Urothelium cell line (cell line): Measurements from ENCODE around the gene PARD3.
A peak's percentile ranks its signal among the peaks of the same experiment; 100 is the strongest.

Experiments used
- DNase-seq: peaks from one replicate; pipeline ENCODE4 v3.0.0; 2011; ENCODE audit warnings: low spot score, mixed read lengths
- FAIRE-seq: peaks from 2 replicates; lab custom pipeline; 2011; peaks lifted over from hg19 to GRCh38; lab: Jason Lieb, UNC

Gene PARD3

DNA sequence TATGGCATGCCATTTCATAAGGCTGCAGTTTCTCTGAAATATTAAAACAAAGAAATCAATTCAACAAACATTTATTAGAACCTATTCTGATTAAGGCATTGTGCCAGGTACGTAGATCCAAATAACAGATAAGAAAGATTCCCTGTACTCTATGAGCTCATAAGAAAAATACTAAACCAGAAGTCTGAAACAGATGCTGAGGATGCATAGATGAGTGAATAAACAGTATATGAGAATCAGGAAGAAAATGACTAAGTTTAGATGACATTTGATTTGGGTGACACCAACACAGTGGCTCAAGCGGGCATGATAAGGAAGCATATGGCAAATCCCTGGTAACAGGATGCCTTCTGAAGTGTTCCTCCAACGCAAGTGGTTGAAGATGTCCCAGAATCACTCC lies 477.2 kb downstream of the PARD3 start:
- FAIRE-seq, result no peak
- no peak for DNase-seq

DNA sequence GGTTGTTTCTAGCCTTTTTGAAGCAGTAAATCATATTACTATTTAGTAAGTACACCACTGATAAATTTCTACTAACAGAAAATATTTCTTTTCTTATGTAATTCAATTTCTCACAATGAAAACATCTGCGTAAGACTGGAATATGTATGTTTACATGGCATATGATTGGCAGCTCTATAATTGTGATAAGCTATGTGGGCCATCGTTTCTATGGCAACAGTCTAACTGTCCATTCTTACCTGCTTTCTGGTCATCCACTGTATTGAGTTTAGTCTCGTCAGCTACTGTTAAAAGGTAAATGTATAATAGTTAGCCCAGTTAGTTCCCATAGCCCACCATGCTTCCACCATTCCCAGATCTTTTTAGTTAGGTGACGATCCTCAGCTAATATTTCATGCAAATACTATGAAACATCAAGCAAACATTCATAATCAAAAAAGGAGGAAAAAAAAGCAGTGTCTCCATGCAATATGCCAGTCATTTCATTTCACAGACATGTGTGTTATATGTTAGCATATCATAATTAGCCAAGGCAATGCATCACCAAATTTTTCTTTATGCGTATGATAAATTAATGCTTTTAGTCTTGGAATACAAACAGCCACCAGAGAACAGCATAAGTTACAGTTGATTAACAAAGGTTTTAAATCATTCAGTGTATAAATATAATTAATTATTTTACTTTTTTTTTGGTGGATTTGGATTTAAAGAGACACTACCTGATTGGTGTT lies 479.0 kb downstream of the PARD3 start:
- DNase-seq, result no peak
- FAIRE-seq, result no peak

DNA sequence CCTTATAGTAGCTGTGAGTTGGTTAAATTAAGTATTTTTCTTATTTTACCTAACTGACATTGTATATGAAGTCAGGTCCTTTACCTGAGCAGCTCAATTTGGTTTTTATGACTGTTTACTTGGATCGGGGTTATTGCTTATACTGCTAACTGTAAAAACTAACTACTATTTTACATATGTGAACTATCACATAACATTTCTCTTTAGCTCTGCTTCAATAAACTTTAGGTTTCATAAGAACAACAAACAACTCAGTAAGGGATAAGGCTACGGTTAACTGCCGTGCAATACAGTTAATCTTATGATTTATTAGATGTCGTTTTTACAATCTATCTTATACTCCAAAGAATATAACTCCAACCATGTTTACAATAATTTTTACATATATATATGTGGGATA lies 480.2 kb downstream of the PARD3 start:
- no peak for FAIRE-seq
- DNase-seq, result no peak

DNA sequence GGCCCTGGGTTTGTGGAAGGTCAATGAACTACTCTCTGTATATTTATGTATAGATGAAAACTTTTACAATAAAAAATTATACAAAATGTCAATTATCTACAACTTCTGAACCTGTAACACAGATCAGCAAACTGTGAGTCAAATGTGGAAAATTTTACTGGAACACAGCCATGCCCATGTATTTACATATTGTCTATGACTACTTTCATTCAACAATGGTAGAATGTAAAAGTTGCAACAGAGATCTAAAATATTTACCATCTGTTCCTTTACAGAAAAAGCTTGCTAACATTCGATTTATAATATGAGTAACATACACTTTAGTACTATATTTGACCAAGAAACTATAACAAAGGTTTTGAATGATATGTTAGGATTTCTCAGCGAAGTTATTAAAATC lies 481.6 kb downstream of the PARD3 start:
- DNase-seq, result no peak

DNA sequence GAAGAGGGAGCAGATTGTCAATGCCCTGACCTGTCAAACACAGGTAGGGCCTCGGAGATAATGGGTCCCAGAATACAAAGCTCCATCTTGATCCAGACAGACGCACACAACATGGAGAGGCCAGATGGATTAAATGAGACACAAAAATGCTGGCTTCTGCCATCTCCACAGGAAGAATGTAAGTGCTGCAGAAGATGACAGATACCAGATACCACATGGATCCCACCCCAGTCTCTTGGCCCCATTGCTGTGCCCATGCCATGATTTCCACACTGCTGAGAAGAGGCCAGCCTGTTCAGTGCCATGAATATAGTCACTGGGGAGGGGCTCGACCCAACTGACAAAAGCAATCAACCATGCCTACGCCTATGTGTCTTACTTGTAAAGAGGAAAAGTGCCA lies 487.9 kb downstream of the PARD3 start:
- FAIRE-seq, result no peak
- DNase-seq, result no peak

More for the DNA sequence above, 481.6 kb downstream of the PARD3 start:
- FAIRE-seq, result no peak

DNA sequence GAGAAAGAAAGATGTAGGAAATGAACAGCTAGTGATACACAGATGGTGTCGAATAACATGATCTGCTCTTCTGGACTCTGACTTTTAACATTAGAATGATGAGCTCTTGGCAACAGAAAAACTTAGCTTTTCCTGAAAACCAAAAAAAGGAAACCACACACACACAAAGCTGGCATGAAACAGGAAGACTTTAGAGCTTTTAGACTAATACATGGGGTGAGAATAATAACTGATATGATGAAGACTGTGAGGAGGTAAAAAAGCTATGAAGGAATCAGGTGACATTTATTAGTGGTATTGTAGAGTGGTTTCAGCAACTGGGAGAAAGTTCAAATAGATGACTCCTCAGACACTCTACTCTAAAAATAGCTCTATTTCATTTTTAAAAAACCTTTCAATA lies 491.9 kb downstream of the PARD3 start:
- DNase-seq (no peak), FAIRE-seq (no peak)

DNA sequence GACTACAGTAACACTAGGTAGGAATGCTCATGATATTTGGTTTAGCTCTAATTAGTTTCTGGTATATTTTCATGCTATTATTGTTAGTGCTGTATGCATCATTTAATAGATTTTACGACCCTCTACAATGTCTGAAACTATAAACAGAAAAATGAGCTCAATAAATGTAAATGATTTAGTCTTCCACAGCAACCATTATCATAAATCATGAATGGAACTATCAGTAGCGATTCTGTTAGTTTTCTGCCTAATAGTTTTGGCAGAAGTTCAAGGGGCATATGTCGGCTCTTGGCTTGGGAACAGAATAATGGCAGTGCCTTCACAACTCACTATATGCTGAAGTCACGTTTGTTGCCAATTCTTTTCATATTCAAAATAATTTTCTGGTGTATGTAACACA lies 494.8 kb downstream of the PARD3 start:
- DNase-seq, result no peak

DNA sequence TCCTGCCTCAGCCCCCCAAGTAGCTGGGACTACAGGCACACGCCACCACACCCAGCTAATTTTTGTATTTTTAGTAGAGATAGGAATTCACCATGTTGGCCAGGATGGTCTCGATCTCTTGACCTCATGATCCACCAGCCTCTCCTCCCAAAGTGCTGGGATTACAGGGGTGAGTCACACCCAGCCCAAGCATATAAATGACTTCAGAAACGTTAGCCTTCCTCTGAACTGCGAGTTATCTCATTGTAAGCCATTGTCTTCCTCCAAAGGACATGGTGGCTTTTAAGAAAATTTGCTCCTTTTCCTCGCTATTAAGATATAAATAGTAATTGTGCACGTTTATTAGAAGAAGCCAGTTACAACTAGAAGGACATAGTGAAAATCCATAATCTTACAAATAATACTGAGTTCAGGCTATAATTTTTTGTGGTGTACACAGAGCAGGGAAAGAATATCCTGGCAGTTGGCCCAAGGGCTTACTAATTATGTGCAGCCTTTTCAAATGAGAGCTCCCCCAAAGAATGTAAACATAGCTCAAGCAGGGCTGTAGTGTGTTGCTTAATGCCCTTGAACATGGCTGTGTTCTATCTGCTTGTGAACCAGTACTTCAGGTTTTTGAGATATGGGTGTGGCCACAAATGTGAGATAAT lies 495.8 kb downstream of the PARD3 start:
- no peak for FAIRE-seq
- no peak for DNase-seq

More for the DNA sequence above, 494.8 kb downstream of the PARD3 start:
- FAIRE-seq, result no peak

DNA sequence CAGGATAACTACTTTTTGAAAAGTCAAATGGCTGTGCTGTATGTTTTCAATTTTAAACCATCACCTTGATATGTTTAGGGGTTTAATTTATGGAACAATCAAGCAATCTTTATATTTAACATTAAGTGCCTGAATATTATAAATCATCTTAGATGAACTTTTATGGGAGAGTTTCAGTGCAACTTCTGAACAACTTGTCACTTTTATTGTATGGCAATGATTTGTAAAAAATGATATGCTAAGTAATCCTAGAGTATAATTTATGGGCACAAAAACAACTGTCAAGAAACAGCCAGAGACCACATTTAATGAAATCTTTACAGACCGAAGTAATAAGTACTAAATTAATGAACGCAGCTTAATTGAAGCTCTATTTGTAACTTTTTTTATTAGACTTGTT lies 498.9 kb downstream of the PARD3 start:
- FAIRE-seq (no peak), DNase-seq (no peak)

DNA sequence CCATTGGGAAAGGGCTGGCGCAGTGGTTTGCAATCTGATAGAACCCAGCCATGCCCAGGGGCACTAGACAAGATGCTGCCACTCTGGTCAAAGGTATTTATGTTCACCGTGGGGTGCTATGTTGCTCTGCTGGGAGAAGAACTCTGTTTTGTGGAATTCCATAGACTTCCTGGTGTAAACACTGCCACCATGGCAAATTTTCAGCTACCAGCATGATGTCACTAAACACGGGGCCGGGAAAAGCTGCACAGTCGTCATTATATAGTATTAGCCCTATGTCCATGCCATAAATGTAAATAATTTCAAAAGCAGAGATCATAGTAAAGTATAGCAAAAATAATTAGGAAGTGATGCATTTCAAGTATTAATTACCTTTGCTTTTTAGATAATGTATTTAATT lies 500.6 kb downstream of the PARD3 start:
- FAIRE-seq (no peak), DNase-seq (no peak)

DNA sequence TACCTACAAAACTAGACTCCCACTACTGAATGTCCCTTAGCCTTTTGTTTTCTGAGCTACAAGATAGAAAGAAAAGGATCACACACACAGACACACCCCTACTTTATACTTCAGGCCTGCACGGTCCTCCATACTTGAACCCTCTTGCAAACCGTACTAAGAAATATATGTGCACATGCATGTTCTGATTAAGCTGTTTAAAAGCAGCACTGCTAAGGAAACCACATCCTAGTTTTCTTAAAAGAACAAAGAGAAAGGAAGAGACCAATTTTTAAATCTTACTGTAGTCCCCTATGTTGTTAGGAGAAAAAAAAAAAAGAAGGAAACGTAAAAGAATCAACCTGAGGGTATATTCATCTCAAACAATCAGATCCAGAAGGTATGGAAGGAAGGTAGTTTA lies 501.2 kb downstream of the PARD3 start:
- no peak for DNase-seq
- FAIRE-seq, result no peak

DNA sequence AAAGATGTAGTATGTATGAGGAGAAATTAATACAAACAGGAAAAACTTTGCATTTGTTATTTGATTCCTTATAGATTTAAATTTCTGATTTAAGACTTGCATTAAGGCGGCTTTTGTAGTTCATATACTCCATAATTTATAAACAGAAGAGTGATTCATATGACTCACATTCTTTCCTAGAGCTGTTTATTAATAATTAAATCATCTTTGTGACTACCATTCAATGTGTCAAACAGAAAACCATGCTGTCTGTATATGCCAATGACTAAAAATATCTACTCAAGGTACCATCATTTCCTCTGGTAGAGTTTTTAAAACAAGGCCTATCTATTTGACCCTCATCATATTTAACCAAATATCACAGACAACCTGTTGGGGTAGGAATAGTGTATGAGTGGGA lies 501.7 kb downstream of the PARD3 start:
- DNase-seq (no peak), FAIRE-seq (no peak)

DNA sequence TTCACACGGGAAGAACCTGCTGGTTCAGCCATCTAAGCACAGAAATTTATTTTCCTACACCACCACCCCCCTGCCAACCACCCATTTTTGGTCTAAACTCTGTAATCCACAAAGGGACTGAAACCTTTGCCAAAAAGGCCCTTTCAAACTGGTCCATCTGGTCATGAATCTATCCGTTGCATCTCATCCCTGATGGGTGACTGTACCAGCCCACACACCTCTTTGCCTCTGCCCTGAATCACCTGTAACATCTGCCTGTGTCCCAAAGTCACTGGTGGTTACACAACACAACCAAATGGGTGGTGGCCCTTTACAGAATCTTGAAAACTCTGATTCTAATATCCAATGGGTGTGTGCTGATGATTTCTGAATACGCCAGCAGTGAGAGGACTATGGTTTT lies 503.4 kb downstream of the PARD3 start:
- DNase-seq (no peak), FAIRE-seq (no peak)

DNA sequence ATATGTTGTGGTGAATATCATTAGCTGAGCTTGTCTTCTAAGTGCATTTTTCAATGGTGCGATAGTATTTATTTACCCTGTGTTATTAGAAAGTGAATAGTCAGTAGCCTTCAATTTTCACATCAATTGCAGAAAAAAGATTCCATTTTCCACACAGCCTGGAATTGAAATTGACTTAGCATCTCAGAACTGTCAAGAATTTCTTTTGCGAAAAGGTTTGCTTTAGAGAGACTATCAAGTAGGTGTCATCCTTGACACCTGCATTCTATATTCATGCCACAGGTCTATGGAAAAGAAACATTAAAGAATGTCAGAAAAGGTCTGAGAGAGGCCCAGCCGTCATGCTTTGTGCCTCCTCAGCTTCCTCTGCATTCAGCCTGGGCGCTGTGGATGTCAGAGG lies 504.9 kb downstream of the PARD3 start:
- no peak for FAIRE-seq
- DNase-seq, result no peak

DNA sequence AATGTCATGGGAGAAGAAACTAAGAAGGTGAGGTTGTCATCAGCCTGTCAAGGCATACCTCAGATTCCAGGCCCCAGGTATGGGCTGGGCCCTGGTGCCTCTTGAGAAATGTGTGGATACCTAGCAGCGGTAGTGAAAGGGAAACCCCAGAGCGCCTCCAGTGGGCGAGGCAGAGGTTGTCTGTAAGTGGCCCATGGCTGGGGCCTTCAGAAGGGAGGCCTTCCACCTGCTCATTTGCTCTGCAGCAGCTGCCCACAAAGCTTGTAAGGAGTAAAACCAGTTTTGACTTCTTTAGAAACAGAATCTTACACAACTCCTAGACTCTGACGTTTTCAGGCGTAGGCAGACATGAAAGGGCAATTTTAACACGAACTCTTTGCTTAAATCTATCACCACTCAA lies 509.9 kb downstream of the PARD3 start:
- FAIRE-seq, result no peak

DNA sequence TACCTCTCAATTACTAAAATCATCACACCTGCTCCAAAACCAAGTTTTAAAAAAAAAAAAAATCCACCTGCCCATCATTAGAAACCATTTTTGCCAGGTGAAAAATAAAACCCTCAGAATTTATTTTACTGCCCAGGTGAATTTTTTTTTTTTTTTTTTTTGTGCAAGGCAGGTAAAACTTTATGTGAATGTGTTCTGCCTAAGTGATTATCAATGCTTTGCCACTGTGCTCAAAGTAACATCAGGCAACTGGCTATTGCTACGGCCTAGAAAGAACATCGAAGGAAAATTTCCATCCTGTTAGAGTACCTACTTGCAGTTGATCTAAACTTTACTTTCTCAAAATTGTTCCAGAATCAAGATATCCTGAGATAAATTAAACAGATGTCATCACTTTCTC lies 512.1 kb downstream of the PARD3 start:
- DNase-seq (no peak), FAIRE-seq (no peak)

More for the DNA sequence above, 509.9 kb downstream of the PARD3 start:
- no peak for DNase-seq

DNA sequence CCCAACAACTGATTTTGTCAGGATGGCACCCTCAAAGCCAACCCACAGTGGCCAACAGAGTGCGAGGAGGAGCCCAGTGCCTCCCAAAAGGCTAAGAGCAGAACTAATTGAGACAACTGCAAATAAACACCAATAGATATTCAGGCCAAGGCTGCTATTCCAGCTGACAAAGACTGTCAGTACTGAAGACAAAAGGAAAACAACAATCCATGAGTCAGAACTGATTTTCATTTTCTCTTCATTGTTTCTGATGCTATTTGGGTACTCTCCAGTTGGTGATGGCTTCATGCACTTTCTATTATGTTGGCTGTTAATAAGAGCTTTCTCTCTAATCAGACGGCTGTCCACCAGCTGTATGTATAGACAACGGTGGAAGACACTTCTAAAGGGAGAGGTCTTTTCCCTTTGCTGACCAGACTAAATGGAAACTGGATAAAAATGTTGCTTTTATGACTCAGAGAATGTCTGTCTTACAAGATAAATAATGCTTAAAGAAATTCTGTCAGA lies 515.9 kb downstream of the PARD3 start:
- peak; percentile 5 for FAIRE-seq
- DNase-seq, result no peak

DNA sequence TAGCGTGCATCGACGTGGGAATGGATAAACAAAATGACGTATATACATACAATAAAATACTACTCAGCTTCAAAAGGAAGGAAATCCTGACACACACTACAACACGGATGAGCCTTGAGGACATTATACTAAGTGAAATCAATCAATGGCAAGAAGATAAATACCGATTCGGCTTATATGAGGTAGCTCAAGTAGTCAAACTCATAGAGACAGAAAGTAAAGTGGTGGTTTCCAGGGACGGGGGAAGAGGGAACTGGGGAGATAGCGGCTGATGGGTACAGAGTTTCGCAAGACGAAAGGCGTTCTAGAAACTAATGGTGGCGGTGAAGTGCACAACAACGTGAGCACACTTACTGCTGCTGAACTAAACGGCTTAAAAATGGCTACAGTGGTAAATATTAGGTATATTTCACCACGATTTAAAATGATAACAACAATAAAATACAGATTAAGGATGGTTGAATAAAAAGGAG lies 516.7 kb downstream of the PARD3 start:
- FAIRE-seq, result no peak
- DNase-seq, result no peak

DNA sequence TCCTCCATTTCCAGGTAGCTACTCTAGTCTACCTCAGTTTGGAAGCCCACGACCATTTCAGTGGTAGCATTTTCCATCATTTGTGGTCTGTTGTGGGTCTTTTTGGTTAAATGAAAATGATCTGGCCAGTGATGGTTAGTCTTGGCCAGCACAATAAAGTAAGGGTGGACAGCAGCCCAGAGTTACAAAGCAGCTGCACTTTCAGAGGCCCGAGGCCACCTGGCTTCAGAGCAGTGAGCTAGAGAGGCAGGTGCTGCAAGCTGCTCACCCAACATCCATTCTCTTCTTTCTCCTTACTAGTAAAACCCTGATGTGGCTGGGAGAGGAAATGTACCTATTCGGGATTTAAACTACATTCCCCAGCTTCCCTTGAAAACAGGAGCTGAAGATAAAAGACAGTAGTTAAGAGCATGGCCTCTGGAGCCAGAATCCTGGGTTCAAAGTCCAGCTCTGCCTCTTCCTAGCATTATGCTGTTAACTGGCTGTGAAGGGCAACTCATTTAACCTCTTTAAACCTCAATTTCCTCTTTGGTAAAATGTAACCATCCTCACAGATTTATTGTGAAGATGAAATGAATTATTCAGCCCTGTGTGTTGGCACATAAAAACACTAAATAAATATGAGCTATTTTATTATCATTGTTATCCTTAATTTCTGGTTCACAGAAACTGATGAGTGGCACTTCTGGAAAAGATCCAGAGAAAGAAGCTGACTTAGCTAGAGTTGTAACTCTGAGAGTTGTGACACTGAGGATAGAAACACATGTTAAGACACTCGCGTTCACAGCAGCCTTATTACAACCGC lies 517.4 kb downstream of the PARD3 start:
- no peak for DNase-seq
- no peak for FAIRE-seq

DNA sequence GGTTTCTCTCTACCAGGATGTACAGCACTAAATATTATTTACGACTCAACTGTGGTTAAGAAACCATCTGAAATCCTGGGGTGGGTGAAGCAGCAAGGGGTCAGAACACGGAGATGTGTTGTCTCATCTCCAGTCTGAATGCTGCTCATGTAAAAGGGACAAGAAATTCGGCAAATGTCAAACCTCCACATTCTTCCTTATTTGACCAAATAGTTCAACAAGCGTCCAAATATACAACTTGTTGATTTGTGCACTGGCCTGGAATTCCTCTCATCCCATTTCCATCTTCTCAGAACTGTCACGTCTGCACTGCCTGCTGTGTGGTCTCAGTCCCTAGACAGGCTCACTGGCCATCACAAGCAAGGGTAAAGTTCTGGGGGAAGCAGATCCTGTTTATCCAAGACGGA lies 520.0 kb downstream of the PARD3 start:
- peak; percentile 14 for DNase-seq
- FAIRE-seq, result no peak

DNA sequence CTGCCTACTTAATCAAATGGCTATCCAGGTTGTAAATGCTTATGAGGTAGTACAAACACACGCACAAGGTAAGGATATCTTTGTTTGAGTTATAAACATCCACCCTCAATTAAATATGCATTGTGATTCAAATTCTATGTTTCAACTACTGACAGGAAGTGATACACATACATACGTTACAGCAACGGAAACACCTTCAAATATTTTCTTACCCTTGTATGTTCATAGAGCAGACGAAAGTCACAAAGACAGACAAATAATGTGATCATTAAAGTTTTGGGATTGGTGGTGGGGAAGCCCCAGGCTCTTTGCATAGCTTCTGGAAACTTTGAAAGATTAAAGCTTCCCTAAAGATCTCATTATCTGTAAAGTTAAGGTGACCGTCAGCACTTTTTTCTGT lies 521.0 kb downstream of the PARD3 start:
- FAIRE-seq (no peak), DNase-seq (no peak)

DNA sequence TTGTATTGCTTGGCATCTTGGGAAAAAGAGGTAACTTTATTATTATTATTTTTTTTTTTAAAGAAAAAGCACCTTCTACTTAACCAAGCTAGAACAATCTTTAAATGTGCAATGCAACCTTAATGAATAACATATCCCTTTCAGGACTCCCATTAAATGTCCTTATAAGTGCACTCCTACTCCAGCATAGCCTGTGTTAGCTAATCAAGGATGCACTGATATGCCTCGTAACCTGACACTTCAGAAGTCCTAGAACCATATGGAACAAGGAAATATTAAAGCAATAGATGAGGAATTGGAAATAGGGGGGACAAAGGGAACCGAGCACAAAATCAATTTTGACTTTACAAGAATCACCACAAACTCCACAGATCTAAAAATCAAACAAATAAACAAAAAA lies 522.4 kb downstream of the PARD3 start:
- DNase-seq (no peak), FAIRE-seq (no peak)
